Measurements from ENCODE around the gene RBM5. TPM values are rescaled to one million over a fixed set of nuclear protein-coding genes. Genes with fewer than 3 reads are reported as not detected.

RBM5 gene
- polyA plus RNA-seq, 3 donors = 9.7 to 332 (median 18.5) TPM

DNA sequence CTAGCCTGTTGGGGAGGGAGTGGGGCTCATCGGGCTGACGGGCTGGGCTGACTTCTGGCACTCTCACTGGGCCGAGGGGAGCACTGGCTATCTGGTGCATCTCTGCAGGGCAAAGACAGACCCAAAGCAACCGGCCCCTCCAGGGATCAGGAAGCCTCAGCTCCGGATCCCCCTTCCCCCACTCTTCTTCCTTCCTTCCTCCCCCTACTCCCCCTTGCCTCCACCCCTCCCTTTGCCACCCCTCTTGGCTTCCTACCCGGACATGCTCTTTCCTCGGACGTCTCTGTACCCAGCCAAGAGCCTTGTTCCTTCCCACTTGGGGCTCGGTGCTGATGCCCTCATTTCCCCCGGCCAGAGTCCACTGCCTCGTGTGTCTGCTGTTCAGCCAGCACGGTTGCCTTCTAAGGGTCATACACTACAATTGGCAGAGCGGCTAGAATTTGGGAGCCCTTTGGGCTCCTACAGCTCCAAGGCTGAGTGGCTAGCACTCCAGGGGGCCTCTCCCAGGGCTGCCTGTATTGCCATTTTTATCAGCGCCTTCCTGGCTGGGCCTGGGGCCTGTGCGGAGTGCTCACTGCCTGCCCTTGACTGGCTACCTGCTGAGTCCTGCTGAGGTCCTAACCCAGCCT, 77.3 kb downstream of the RBM5 start:
- H4K20me1 ChIP-seq (ENCODE audit: insufficient read depth, low read length) = no peaks in the 10 kb centered on the region
- H3K36me3 ChIP-seq (replicated peaks in 1 of 2; ENCODE audit: control insufficient read depth in 1 of 2, insufficient read depth in 2 of 2, low read length in 2 of 2) = no peaks in the 10 kb centered on the region
- H3K9me3 ChIP-seq (replicated peaks in 1 of 2; ENCODE audit: control insufficient read depth in 1 of 2, insufficient read depth in 1 of 2, low read length in 2 of 2) = no peaks in the 10 kb centered on the region
- no peak overlapping the region for H2AFZ ChIP-seq (ENCODE audit: insufficient read depth, low read depth, low read length, poor library complexity, severe bottlenecking)
- TF ChIP-seq, protein P1, sequence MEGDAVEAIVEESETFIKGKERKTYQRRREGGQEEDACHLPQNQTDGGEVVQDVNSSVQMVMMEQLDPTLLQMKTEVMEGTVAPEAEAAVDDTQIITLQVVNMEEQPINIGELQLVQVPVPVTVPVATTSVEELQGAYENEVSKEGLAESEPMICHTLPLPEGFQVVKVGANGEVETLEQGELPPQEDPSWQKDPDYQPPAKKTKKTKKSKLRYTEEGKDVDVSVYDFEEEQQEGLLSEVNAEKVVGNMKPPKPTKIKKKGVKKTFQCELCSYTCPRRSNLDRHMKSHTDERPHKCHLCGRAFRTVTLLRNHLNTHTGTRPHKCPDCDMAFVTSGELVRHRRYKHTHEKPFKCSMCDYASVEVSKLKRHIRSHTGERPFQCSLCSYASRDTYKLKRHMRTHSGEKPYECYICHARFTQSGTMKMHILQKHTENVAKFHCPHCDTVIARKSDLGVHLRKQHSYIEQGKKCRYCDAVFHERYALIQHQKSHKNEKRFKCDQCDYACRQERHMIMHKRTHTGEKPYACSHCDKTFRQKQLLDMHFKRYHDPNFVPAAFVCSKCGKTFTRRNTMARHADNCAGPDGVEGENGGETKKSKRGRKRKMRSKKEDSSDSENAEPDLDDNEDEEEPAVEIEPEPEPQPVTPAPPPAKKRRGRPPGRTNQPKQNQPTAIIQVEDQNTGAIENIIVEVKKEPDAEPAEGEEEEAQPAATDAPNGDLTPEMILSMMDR (IDR thresholded peaks at IDR 0.05) = no peak
- no peak overlapping the region for H3K4me2 ChIP-seq (replicated peaks; ENCODE audit: extremely low read depth, low read length, poor library complexity, severe bottlenecking)
- H3K9me3 Mint-ChIP-seq = no peaks in the 10 kb centered on the region
- H3K27ac Mint-ChIP-seq = no peak overlapping the region
- 37% methylated on average over 12 of the region's 15 CpGs for WGBS (ENCODE audit: insufficient coverage)
- H3K4me1 ChIP-seq (ENCODE audit: control insufficient read depth in 1 of 2, insufficient read depth in 2 of 2, low read length in 2 of 2) = peaks cover 6 to 7% of the 10 kb centered on the region in 2 donors
- no peak overlapping the region for H3K27ac ChIP-seq (ENCODE audit: low read depth in 1 of 2, low read length in 2 of 2)
- peaks cover 4 to 8% (median 6%) of the 10 kb centered on the region in 3 donors for H3K27me3 Mint-ChIP-seq (ENCODE audit: low read depth in 3 of 3)
- DNase-seq = no peak
- no peaks in the 10 kb centered on the region for H3K36me3 Mint-ChIP-seq
- H3K27me3 ChIP-seq (ENCODE audit: control insufficient read depth in 2 of 2, insufficient read depth in 2 of 2, low read length in 2 of 2) = no peaks in the 10 kb centered on the region
- intact Hi-C loops (cut with micrococcal nuclease) = no loop called here
- no peak overlapping the region for H3K9ac ChIP-seq (ENCODE audit: insufficient read depth, low read length, poor library complexity, severe bottlenecking)
- H3K79me2 ChIP-seq (ENCODE audit: insufficient read depth, low read length) = no peaks in the 10 kb centered on the region
- peaks cover 12% of the 10 kb centered on the region for H3K4me1 Mint-ChIP-seq
- H3K4me3 Mint-ChIP-seq = no peak overlapping the region
- H3K4me3 ChIP-seq (replicated peaks in 1 of 3; ENCODE audit: low read depth in 2 of 3, low read length in 3 of 3) = no peak overlapping the region

DNA sequence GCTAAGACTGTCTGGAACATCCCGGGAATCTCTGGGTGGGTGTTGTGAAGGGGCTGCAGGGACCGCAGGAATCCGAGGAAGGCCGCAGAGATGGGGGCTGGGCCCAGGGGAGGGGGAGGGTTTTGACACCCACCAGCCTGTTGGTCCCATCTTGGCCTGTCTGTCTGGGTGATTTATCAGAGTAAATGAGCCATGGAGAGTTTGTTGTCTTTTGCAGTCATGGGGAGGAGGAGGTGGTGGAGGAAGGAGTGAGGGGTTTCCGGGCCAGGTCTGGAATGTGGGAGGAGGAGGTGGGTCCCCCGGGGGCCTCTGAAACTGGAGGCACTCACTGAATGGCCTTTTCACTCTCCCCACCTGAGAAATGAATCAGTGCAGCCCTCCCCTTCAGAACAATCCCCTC, 77.9 kb downstream of the RBM5 start:
- Histone ChIP-seq H3K79me2 (ENCODE audit: insufficient read depth, low read length) (no peaks in the 10 kb centered on the region), H3K4me3 (replicated peaks in 1 of 3; ENCODE audit: low read depth in 2 of 3, low read length in 3 of 3) (no peak overlapping the region), H3K36me3 (replicated peaks in 1 of 2; ENCODE audit: control insufficient read depth in 1 of 2, insufficient read depth in 2 of 2, low read length in 2 of 2) (no peaks in the 10 kb centered on the region), H3K27me3 (ENCODE audit: control insufficient read depth in 2 of 2, insufficient read depth in 2 of 2, low read length in 2 of 2) (no peaks in the 10 kb centered on the region), H3K4me1 (ENCODE audit: control insufficient read depth in 1 of 2, insufficient read depth in 2 of 2, low read length in 2 of 2) (peaks cover 7 to 8% of the 10 kb centered on the region in 2 donors), H3K9me3 (replicated peaks in 1 of 2; ENCODE audit: control insufficient read depth in 1 of 2, insufficient read depth in 1 of 2, low read length in 2 of 2) (no peaks in the 10 kb centered on the region), H2AFZ (ENCODE audit: insufficient read depth, low read depth, low read length, poor library complexity, severe bottlenecking) (no peak overlapping the region), H4K20me1 (ENCODE audit: insufficient read depth, low read length) (no peaks in the 10 kb centered on the region), H3K9ac (ENCODE audit: insufficient read depth, low read length, poor library complexity, severe bottlenecking) (no peak overlapping the region), H3K27ac (ENCODE audit: low read depth in 1 of 2, low read length in 2 of 2) (no peak overlapping the region), H3K4me2 (replicated peaks; ENCODE audit: extremely low read depth, low read length, poor library complexity, severe bottlenecking) (no peak overlapping the region)
- TF ChIP-seq, protein P1 (IDR thresholded peaks at IDR 0.05) = no peak
- peak overlapping the region in 1 of 7 donors; percentile 8 for H3K27ac Mint-ChIP-seq
- intact Hi-C loops (cut with micrococcal nuclease) = no loop called here
- H3K27me3 Mint-ChIP-seq (ENCODE audit: low read depth in 3 of 3) = peaks cover 4 to 8% (median 7%) of the 10 kb centered on the region in 3 donors
- H3K9me3 Mint-ChIP-seq = no peaks in the 10 kb centered on the region
- 91% methylated on average over 4 of the region's 6 CpGs for WGBS (ENCODE audit: insufficient coverage)
- no peak overlapping the region for H3K4me3 Mint-ChIP-seq
- no peak for DNase-seq
- peaks cover 14% of the 10 kb centered on the region for H3K4me1 Mint-ChIP-seq
- no peaks in the 10 kb centered on the region for H3K36me3 Mint-ChIP-seq
